Ovary (tissue), 9 donors: ENCODE measurements around the gene LRGUK. TPM values are rescaled to one million over a fixed set of nuclear protein-coding genes. Genes with fewer than 3 reads are reported as not detected.

Experiments
- DNase-seq, 5 donors: peaks; one replicate each; pipeline ENCODE4 v3.0.0-alpha.2; 2019 to 2020
- H3K27ac ChIP-seq, 2 donors: fragments of 200-600 bp; one replicate each; pipeline versions ENCODE4 v1.5.1 to v1.8.0; 2019 to 2022
- H3K27me3 ChIP-seq: fragments of 200-600 bp; one replicate; pipeline ENCODE4 v1.8.0; 2022
- H3K36me3 ChIP-seq: fragments of 200-600 bp; sonication (generic); one replicate; pipeline ENCODE4 v1.5.1; 2019
- H3K4me1 ChIP-seq: one replicate; pipeline ENCODE4 v1.8.1; 2013; ENCODE audit warnings: mild to moderate bottlenecking, moderate library complexity; ENCODE audit not compliant: insufficient read depth
- H3K4me3 ChIP-seq: fragments of 200-600 bp; sonication (generic); one replicate; pipeline ENCODE4 v1.5.1; 2017
- H3K9me3 ChIP-seq, 2 donors: fragments of 200-600 bp in 1 of 2; sonication (generic) in 1 of 2; one replicate each; pipeline versions ENCODE4 v1.5.1 to v1.8.1; 2013 to 2019; ENCODE audit warnings: mild to moderate bottlenecking in 1 of 2, moderate library complexity in 1 of 2
- EP300 ChIP-seq: sonication (generic); formaldehyde crosslinking; IDR thresholded peaks from one replicate; pipeline ENCODE4 v1.6.1; 2017; ENCODE audit warnings: antibody characterized with exemption
- POLR2A ChIP-seq: fragments of 450-650 bp; IDR thresholded peaks from one replicate; pipeline ENCODE4 v1.6.1; 2017; ENCODE audit warnings: antibody characterized with exemption, mild to moderate bottlenecking, moderate library complexity
- WGBS, 3 donors: extraction: QIAGEN DNeasy Blood & Tissue Kit in 1 of 3; methylation state at CpG; one replicate each; pipeline versions ENCODE4 v1.1.5 to v1.1.7; 2013 to 2017; 5-methylcytosine and 5-hydroxymethylcytosine counted together
- intact Hi-C, 4 donors: fragments of 100-400 bp; cut with DNase I; formaldehyde crosslinking; loops; one replicate each; pipeline versions ENCODE4 v1.11.0 to v1.15.1; 2022 to 2023
- polyA plus RNA-seq, 2 donors: library from polyadenylated mRNA; stranded (reverse); fragments of 200-250 nt in 1 of 2; fragments of 350-450 nt in 1 of 2; fragmentation: Illumina TruSeq in 1 of 2; extraction: RNeasy Lipid Tissue Mini Kit (QIAGEN cat#74804) in 1 of 2; gene quantifications; one replicate each; pipeline ENCODE4 v1.2.3, GENCODE V29; 2013 to 2014
- total RNA-seq, 7 donors: library from RNA; depleted of rRNA in 2 of 7; stranded (reverse); fragments of >200 nt in 2 of 7; fragmentation: NEBNext Ultra II Directional in 3 of 7; extraction: Animal tissue kit (Norgen Biotek cat#: 25700) in 3 of 7; gene quantifications; one replicate each; pipeline versions ENCODE4 v1.1.0 to v1.2.4, GENCODE V29; 2016 to 2023
- TF ChIP-seq, protein P1 (sequence below), 3 donors: fragments of 450-650 bp in 2 of 3; fragments of 200-600 bp in 1 of 3; IDR thresholded peaks; one replicate each; pipeline versions ENCODE4 v1.5.1 to v1.8.0; 2016 to 2022; ENCODE audit warnings: antibody characterized with exemption in 3 of 3, mild to moderate bottlenecking in 1 of 3
- donor health status: DM: no; HTN: no; CAD: no; lungs with moderate emphysema.
- donor health status: DM: no; HTN: no; CAD: no.
- donor health status: Bipolar disorder and iron deficiency.
- donor health status: DM: yes; HTN: yes; CAD: no.
- donor health status: DM: no; HTN: no; CAD: no.
- donor health status: DM: yes; HTN: yes; CAD: no.

Gene LRGUK
- total and polyA plus RNA-seq, 9 donors = 0.11 to 7.0 (median 0.56) TPM

DNA sequence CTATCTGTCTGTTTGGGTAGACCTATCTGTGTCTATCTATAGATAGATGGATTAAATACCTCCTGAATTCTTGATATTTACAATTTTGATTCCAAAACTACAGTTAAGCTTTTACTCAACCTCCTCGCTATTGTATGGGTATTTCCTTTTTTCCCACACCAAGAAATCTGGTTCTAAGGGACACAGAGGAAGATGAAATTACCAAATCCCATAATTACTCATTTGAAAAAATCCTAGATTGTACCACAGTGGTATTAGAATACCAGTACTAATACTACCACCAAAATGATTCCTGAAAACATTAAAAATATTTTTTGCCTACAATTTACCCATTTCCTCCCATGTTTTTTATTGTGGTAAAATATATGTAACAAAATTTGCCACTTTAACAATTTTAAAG lies 53.2 kb downstream of the LRGUK start:
- Histone ChIP-seq H3K4me3 (no peak overlapping the region), H3K4me1 (no peaks in the 10 kb centered on the region), H3K36me3 (no peaks in the 10 kb centered on the region), H3K27ac (no peak overlapping the region), H3K9me3 (no peaks in the 10 kb centered on the region), H3K27me3 (no peaks in the 10 kb centered on the region)
- intact Hi-C loops = no loop called here
- WGBS, 3 donors = 85 to 97% (median 93%) methylated on average over 1 of the region's 1 CpG
- TF ChIP-seq EP300 = no peak
- TF ChIP-seq, protein P1, sequence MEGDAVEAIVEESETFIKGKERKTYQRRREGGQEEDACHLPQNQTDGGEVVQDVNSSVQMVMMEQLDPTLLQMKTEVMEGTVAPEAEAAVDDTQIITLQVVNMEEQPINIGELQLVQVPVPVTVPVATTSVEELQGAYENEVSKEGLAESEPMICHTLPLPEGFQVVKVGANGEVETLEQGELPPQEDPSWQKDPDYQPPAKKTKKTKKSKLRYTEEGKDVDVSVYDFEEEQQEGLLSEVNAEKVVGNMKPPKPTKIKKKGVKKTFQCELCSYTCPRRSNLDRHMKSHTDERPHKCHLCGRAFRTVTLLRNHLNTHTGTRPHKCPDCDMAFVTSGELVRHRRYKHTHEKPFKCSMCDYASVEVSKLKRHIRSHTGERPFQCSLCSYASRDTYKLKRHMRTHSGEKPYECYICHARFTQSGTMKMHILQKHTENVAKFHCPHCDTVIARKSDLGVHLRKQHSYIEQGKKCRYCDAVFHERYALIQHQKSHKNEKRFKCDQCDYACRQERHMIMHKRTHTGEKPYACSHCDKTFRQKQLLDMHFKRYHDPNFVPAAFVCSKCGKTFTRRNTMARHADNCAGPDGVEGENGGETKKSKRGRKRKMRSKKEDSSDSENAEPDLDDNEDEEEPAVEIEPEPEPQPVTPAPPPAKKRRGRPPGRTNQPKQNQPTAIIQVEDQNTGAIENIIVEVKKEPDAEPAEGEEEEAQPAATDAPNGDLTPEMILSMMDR (IDR thresholded peaks at IDR 0.05) = no peak
- no peak for TF ChIP-seq POLR2A
- no peak for DNase-seq

DNA sequence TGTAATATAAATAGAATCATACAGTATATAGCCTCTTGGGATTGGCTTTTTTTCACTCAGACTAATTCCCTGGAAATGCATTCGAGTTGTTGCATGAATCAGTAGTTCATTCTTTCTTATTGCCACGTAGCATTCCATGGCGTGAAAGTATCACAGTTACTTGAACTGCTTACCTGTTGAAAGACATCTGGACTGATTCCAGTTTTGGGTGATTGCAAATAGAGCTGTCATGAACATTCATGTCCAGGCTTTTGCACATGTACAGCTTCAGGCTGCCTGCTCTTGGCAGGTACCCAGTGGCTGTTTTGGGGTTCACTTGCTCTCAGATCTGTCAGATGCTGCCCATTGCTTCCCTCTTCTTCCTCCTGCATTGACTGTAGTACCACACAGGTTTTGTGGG lies 54.9 kb downstream of the LRGUK start:
- Histone ChIP-seq H3K27me3 (no peaks in the 10 kb centered on the region), H3K4me3 (no peak overlapping the region), H3K9me3 (no peaks in the 10 kb centered on the region), H3K36me3 (no peaks in the 10 kb centered on the region), H3K27ac (no peak overlapping the region), H3K4me1 (no peaks in the 10 kb centered on the region)
- DNase-seq = no peak
- WGBS, 3 donors = 61 to 63% (median 61%) methylated on average over 3 of the region's 3 CpGs
- intact Hi-C loops = no loop called here
- no peak for TF ChIP-seq EP300
- TF ChIP-seq, protein P1 (IDR thresholded peaks at IDR 0.05) = no peak
- no peak for TF ChIP-seq POLR2A

DNA sequence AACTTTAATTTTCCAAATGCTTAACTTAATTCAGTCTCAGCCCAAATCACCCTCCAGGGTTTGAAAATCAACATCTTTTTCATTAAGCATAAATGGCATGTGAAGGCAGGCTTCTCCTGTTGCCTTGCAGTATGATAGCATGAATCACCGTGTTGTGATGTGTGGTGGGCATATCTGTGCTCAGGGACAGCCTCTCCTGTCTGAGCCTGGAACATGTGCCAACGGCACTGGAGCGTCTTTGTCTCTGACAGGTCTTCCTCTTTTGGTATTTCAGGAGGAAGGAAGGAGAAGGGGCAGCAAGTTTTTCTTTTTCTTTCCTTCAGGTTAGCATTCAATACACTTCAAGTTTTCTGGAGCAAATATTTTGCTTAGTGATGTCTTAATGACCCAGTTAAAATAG lies 57.6 kb downstream of the LRGUK start:
- intact Hi-C loops = no loop called here
- TF ChIP-seq, protein P1 (IDR thresholded peaks at IDR 0.05) = no peak
- no peak for TF ChIP-seq EP300
- TF ChIP-seq POLR2A = no peak
- Histone ChIP-seq H3K4me3 (no peak overlapping the region), H3K36me3 (no peaks in the 10 kb centered on the region), H3K4me1 (no peaks in the 10 kb centered on the region), H3K27ac (no peak overlapping the region), H3K9me3 (no peaks in the 10 kb centered on the region), H3K27me3 (no peaks in the 10 kb centered on the region)
- DNase-seq = no peak
- 81 to 90% (median 82%) methylated on average over 3 of the region's 3 CpGs for WGBS, 3 donors

DNA sequence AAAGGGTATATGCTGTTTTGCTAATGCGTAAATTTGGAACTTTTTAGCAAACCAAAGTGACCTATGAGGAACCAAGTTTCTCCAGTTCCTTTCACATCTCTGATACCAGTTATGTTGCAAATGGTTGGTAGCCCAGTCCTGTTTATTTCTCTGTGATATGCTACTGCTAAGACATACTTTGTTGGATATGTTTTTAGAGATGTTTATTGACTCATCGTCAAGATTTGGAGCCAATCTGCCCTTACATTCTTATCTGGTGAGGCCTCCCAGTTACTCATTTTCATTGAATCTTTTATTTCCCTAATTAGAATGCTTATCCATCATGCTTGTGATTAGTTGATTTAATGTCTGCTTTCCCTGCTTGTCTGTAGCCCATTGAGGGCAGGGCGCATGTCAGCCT lies 58.9 kb downstream of the LRGUK start:
- intact Hi-C loops = no loop called here
- Histone ChIP-seq H3K4me3 (no peak overlapping the region), H3K4me1 (no peaks in the 10 kb centered on the region), H3K36me3 (no peaks in the 10 kb centered on the region), H3K27ac (no peak overlapping the region), H3K27me3 (no peaks in the 10 kb centered on the region), H3K9me3 (no peaks in the 10 kb centered on the region)
- DNase-seq = no peak
- WGBS, 3 donors = 58 to 61% (median 59%) methylated on average over 3 of the region's 3 CpGs
- no peak for TF ChIP-seq EP300
- TF ChIP-seq POLR2A = no peak
- TF ChIP-seq, protein P1 (IDR thresholded peaks at IDR 0.05) = no peak

DNA sequence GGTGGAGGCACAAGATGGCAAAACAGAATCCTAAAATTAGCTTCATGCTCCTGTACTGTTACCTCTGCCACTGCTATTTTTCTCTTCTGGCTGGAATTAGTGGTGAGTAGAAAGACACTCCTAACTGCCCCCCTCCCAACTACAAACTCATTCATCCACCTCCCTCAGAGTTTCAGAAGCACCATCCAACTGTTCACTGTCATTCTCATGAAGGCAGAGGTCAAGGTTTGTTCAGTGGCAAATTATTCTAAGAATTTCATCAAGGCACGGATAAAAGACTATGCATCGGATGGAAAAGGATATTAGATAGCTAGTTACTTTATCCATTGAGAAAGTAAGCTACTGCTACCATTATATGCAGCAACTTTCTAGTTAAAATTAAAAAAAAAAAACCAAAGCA lies 59.7 kb downstream of the LRGUK start:
- H3K27ac ChIP-seq = no peak overlapping the region
- WGBS, 3 donors = 26 to 39% (median 34%) methylated on average over 2 of the region's 2 CpGs
- H3K27me3 ChIP-seq = no peaks in the 10 kb centered on the region
- H3K9me3 ChIP-seq = no peaks in the 10 kb centered on the region
- H3K4me3 ChIP-seq = no peak overlapping the region
- intact Hi-C loops = no loop called here
- H3K36me3 ChIP-seq = no peaks in the 10 kb centered on the region
- no peaks in the 10 kb centered on the region for H3K4me1 ChIP-seq
- DNase-seq = no peak
- TF ChIP-seq EP300 = no peak
- no peak for TF ChIP-seq POLR2A
- TF ChIP-seq, protein P1 (IDR thresholded peaks at IDR 0.05) = no peak
